Transverse colon (tissue), 4 donors: ENCODE data around the gene AHCTF1.
"Not testable (repeated sequence)": the region's sequence is repeated elsewhere in the genome, so short reads cannot be mapped to it uniquely, and the experiment has no call there.

Experiments
- CTCF ChIP-seq, 5 experiments: fragments of 200-600 bp in 3 of 5; fragments of 450-650 bp in 2 of 5; sonication (generic) in 3 of 5; IDR thresholded peaks; 1 replicate in 2 of 5; 2 replicates in 3 of 5; pipeline ENCODE4 v1.5.1; 2016 to 2017; ENCODE audit warnings: antibody characterized with exemption in 5 of 5, inconsistent platforms in 3 of 5, mild to moderate bottlenecking in 2 of 5, moderate library complexity in 1 of 5
- POLR2A ChIP-seq: fragments of 450-650 bp; IDR thresholded peaks from one replicate; pipeline ENCODE4 v1.6.1; 2016; ENCODE audit warnings: antibody characterized with exemption, mild to moderate bottlenecking, moderate library complexity
- POLR2AphosphoS5 ChIP-seq, 3 donors: sonication (generic); formaldehyde crosslinking; IDR thresholded peaks; one replicate each; pipeline ENCODE4 v1.6.1; 2016; ENCODE audit warnings: antibody characterized with exemption in 3 of 3

GRCh38 chr1:246863791-246864190, 68.0 kb downstream of the AHCTF1 start:
- not testable (repeated sequence) for TF ChIP-seq CTCF (IDR thresholded peaks at IDR 0.05); POLR2A; POLR2AphosphoS5 (IDR thresholded peaks at IDR 0.05)
